ENCODE results near the gene ZMAT1.
"Not testable (repeated sequence)": the region's sequence is repeated elsewhere in the genome, so short reads cannot be mapped to it uniquely, and the experiment has no call there.

Gene ZMAT1

DNA sequence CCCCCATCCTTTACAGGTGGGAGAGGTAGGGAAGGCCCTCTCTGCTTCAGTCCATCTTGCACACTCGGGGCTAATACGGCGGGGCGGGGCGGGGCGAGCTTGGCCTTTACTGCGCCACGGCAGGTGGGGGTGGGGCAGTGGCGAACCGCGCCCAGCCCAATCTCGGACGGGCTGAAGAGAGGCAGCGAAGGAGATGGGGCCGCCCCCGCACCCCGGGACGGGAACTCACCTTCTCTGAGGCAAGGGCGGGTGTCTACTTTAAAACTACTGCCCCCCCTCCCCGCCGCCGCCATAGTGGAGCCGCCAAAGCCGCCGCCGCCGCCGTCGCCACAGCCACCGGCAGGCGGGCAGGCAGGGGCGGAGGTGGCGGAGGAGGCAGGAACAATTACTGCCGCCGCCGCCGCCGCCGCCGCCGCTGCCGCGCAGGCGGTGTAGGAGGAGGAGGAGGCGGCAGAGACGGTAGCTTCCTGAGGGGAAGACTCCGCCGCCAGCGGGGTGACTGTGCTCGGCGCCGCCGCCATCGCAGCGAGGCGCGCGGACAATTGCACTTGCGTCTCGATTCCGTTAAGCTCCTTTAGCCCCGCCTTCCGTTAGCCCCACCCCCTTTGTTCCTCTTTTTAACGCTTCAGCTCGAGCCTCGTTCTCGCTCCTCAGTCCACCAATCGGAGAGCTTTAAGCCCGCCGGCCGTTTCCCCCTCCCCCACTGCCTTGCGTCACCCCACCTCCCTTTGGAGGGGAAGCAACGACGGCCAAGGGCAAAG lies at the start of gene ZMAT1:
Gene ZMAT1, minus strand, starts transcription at position 540 of the 761 bp plus-strand sequence. Its CDS starts 19 bp downstream, at position 521.
- peak; percentile 80 for DNase-seq

DNA sequence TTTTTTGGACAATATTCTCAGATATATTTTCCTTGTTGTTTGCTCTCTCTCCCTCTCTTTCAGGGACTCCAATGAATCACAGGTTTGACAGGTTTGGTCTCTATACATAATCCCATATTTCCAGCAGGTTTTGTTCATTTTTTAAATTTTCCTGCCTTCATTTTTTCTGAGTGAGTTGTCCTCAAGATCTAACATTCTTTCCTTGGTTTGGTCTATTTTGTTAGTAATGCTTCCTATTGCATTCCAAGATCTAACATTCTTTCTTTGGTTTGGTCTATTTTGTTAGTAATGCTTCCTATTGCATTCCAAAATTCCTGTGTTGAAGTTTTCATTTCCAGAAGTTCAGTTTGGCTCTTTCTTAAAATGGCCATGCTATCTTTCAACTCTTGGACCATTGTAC lies 45.3 kb upstream of the ZMAT1 start:
- DNase-seq = no peak

DNA sequence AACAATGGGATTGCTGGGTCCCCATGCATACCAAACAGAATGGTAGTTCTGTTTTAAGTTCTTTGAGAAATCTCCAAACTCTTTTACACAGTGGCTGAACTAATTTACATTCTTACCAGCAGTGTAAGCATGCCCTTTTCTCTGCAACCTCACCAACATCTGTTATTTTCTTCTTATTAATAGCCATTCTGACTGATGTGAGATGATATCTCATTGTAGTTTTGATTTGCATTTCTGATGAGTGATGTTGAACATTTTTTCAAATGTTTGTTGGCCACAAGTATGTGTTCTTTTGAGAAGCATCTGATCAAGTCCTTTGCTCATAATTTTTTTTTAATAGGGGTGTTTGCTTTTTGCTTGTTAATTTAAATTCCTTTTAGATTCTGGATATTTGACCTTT lies 41.2 kb upstream of the ZMAT1 start:
- no peak for DNase-seq

DNA sequence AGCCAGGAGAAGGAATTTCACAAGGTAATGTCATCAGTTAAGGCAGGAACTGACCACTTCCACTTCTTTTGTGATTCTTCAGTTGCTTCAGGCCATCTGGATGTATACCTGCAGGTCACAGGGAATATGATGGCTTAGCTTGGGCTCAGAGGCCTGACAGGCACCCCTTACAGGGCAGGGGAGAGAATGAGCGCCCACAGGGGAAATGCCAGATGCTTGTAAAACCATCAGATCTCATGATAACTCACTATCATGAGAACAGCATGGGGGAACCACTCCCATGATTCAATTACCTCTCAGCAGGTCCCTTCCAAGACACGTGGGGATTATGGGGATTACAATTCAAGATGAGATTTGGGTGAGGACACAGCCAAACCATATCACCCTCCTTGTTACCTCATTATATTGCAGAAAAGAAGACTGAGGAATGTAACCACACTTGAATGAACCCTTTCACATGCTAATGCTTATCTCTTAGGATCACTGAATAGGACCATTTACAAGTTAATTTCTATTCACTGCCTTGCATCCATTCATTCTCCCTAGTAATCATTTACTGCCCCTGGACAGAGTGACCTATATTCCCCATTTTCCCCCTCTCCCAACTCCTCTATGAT lies 33.2 kb upstream of the ZMAT1 start:
- not testable (repeated sequence) for DNase-seq

- DNase-seq = no peak
Observed at GRCh38 chrX:101958139-101958538, 26.3 kb upstream of the ZMAT1 start.

DNA sequence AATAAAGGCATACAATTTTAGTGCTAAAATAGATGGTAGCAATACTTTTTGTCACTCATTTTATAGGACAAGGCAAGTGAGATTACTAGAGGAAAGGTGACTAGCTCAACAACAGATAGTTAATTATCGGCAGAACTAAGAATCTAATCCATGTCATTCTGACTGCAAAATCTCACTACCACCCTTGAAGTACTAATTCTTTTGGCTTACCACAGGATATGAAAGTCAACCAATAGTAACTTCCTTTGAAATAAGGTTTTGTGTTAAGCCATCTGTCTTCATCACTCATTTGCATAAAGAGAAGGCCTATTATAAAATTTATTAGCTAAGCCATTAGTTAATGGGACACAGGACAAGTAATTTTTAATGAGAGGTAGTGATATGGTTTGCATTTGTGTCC lies 25.3 kb upstream of the ZMAT1 start:
- no peak for DNase-seq

DNA sequence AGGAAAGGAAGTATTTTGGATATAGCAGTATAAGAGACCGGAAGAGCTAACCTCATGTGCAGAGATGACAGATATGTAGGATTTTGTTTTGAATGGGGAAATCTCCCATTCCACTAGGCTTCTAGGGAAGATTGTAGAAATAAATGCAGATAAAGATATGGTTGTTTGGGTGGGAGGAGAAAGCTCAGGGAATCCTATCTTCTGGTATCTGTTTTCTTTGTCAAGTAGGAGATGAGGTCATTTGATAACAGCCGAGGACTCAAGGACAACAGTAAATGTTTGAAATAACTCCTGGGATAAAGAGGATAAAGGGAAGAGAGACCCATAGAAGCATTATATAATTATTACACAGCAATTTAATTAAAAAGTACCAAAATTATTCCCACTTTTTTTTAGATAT lies 24.7 kb upstream of the ZMAT1 start:
- no peak for DNase-seq

DNA sequence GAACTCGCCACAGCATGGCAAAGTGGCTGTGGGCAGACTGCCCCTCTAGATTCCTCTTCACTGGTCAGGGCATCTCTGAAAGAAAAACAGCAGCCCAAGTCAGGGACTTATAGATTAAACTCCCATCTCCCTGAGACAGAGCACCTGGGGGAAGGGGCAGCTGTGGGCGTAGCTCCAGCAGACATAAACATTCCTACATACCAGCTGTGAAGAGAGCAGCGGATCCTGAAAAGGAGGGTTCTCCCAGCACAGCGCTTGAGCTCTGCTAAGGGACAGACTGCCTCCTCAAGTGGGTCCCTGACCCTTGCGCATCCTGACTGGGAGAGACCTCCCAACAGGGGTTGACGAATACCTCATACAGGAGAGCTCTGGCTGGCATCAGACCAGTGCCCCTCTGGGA lies 18.8 kb upstream of the ZMAT1 start:
- DNase-seq = no peak

DNA sequence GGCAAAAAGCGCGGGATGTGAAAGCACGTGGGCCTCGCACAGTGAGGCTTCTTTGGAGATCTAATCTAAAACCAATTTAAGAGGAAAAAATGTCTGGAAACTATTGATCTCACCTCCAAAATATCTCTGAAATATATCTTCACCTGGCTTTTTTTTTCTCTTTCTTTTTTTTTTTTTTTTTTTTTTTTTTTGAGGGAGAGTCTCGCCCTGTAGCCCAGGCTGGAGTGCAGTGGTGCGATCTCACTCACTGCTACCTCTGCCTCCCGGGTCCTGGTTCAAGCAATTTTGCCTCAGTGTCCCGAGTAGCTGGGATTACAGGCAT lies 383 bp upstream of the ZMAT1 start:
- no peak for DNase-seq

DNA sequence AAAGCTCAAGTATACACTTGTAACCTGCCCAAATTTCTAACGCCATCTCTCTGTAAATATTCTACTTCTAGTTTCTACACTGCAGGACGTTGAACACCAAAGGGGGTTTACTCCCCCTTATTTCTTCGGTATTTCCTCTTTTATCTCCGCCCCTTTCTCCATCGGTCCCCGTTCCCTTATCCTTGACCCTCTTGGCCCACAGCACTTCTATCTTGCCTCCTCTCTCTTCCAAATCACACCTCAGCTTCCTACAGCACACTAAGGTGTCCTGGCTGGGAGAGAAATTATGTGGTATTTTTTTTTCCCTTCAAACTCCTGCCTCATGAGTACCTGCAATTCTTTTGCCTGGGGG lies 715 bp downstream of the ZMAT1 start:
- peak; percentile 45 for DNase-seq

DNA sequence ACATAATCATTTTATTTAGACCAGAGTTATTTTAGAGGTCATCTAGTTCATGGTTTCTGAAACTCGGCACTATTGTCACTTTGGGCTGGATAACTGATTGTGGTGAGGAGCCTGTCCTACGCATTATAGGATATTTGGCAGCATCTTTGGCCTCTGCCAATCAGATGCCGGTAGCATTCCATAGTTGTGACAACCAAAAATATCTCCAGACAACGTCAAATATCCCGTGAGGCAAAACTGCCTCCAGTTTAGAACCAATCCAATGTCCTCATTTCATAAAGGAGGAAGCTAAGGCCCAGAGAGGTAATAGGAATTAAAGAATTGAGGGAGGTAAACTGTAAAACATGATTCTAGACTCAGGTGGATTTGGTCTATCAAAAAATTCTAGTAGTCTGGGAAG lies 6.1 kb downstream of the ZMAT1 start:
- DNase-seq = no peak

DNA sequence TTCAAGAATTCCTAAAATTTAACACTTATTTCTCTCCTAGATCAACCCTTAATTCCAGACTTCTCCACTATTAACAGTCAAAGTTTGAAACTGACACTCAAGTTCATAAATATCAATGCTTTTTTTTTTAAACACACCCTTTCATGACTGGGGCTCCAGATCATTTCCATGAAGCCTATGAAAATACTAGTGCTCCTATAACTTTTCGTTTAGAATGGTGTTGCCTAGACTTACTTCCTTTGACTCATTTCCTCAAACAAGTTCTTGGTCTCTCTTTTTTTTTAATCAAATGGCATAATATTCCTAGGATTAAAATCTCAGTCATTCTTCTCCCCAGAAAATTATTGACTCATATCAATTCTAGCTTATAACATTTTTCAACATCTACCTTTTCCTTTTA lies 13.1 kb downstream of the ZMAT1 start:
- no peak for DNase-seq

DNA sequence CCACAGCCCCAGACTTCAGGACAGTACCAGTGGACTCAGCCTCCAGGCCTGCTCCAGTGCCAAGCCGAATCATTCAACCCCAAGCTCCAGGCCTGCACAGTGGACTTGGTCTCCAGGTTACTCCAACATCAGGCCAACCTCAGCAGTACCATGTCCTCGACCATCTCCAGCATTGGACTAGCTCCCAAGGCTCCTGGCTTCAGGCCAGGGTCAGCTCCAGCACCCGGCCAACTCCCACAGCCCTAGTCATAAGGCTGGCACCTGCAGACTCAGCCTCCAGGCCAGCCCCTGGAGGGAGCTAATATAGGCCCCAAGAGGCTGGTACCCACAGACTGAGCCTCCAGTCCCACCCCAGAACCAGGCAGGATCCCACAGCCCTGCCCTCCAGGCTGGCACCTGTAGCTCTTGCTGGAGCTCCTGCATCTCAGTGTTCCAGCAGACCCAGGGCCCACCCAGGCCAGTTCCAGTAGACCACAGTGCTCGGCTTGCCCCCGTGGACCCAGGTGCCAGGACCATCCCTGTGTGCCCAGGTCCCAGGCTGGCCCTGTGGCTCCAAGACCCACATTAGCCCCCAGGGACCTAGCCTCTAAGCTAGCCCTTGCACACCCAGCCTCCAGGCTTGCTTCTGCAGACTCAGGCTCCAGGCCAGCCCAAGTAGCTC lies 25.6 kb downstream of the ZMAT1 start:
- no peak for DNase-seq

GRCh38 chrX:101904996-101905395 lies 26.8 kb downstream of the ZMAT1 start:
- DNase-seq = no peak

All from NCI-H526 treated with DMSO at 0.1 percent for 48 hours (cell line).